Rectal smooth muscle tissue (tissue), 1 donor: Measurements from ENCODE around the gene ZBTB38.

Experiments
- H3K27ac ChIP-seq: one replicate; pipeline ENCODE4 v1.7.0; 2013; ENCODE audit warnings: low read depth, low read length, inconsistent platforms
- H3K27me3 ChIP-seq: one replicate; pipeline ENCODE4 v1.7.0; 2013; ENCODE audit warnings: low read length; ENCODE audit not compliant: control insufficient read depth, insufficient read depth
- H3K36me3 ChIP-seq: one replicate; pipeline ENCODE4 v1.7.0; 2013; ENCODE audit warnings: low read length; ENCODE audit not compliant: control insufficient read depth, insufficient read depth
- H3K4me1 ChIP-seq: one replicate; pipeline ENCODE4 v1.7.0; 2013; ENCODE audit warnings: low read length; ENCODE audit not compliant: control insufficient read depth, insufficient read depth
- H3K4me3 ChIP-seq: one replicate; pipeline ENCODE4 v1.7.0; 2013; ENCODE audit warnings: low read length
- H3K9ac ChIP-seq: one replicate; pipeline ENCODE4 v1.7.0; 2013; ENCODE audit warnings: low read length

Gene ZBTB38

GRCh38 chr3:141407047-141407446, 38.7 kb downstream of the ZBTB38 start:
- H3K9ac ChIP-seq: no peak overlapping the region
- H3K4me1 ChIP-seq: peaks cover 60% of the 10 kb centered on the region
- peaks cover 11% of the 10 kb centered on the region for H3K36me3 ChIP-seq
- no peak overlapping the region for H3K4me3 ChIP-seq
- peak overlapping the region; percentile 80 for H3K27ac ChIP-seq
- H3K27me3 ChIP-seq: no peaks in the 10 kb centered on the region

GRCh38 chr3:141407825-141408224, 39.5 kb downstream of the ZBTB38 start:
- Histone ChIP-seq H3K36me3 (peaks cover 11% of the 10 kb centered on the region), H3K27me3 (no peaks in the 10 kb centered on the region), H3K4me3 (no peak overlapping the region), H3K27ac (peak overlapping the region; percentile 80), H3K4me1 (peaks cover 60% of the 10 kb centered on the region), H3K9ac (no peak overlapping the region)

GRCh38 chr3:141408596-141408995, 40.3 kb downstream of the ZBTB38 start:
- peak overlapping the region; percentile 39 for H3K27ac ChIP-seq

GRCh38 chr3:141409940-141410241, 41.6 kb downstream of the ZBTB38 start:
- H3K27me3 ChIP-seq: no peaks in the 10 kb centered on the region
- peaks cover 68% of the 10 kb centered on the region for H3K4me1 ChIP-seq
- peak overlapping the region; percentile 86 for H3K27ac ChIP-seq
- H3K9ac ChIP-seq: no peak overlapping the region
- H3K36me3 ChIP-seq: peaks cover 16% of the 10 kb centered on the region
- no peak overlapping the region for H3K4me3 ChIP-seq

More at GRCh38 chr3:141408596-141408995, 40.3 kb downstream of the ZBTB38 start:
- no peaks in the 10 kb centered on the region for H3K27me3 ChIP-seq
- peaks cover 11% of the 10 kb centered on the region for H3K36me3 ChIP-seq
- H3K9ac ChIP-seq: no peak overlapping the region
- H3K4me1 ChIP-seq: peaks cover 66% of the 10 kb centered on the region
- H3K4me3 ChIP-seq: no peak overlapping the region

GRCh38 chr3:141410408-141410807, 42.1 kb downstream of the ZBTB38 start:
- Histone ChIP-seq H3K4me1 (peaks cover 68% of the 10 kb centered on the region), H3K9ac (no peak overlapping the region), H3K4me3 (no peak overlapping the region), H3K36me3 (peaks cover 18% of the 10 kb centered on the region), H3K27ac (peak overlapping the region; percentile 86), H3K27me3 (no peaks in the 10 kb centered on the region)

- peaks cover 17% of the 10 kb centered on the region for H3K36me3 ChIP-seq
- peaks cover 68% of the 10 kb centered on the region for H3K4me1 ChIP-seq
- H3K9ac ChIP-seq: no peak overlapping the region
- no peak overlapping the region for H3K4me3 ChIP-seq
- H3K27ac ChIP-seq: peak overlapping the region; percentile 86
- no peaks in the 10 kb centered on the region for H3K27me3 ChIP-seq
These were observed 42.5 kb downstream of the ZBTB38 start for GRCh38 chr3:141410846-141411245.

- no peak overlapping the region for H3K4me3 ChIP-seq
- H3K9ac ChIP-seq: no peak overlapping the region
- H3K4me1 ChIP-seq: peaks cover 63% of the 10 kb centered on the region
- H3K36me3 ChIP-seq: peaks cover 15% of the 10 kb centered on the region
- H3K27me3 ChIP-seq: no peaks in the 10 kb centered on the region
- H3K27ac ChIP-seq: peak overlapping the region; percentile 86
These were observed 43.0 kb downstream of the ZBTB38 start for GRCh38 chr3:141411251-141411771.

- H3K4me1 ChIP-seq: peaks cover 57% of the 10 kb centered on the region
These were observed 44.0 kb downstream of the ZBTB38 start for GRCh38 chr3:141412087-141412935.

GRCh38 chr3:141412936-141413354, 44.6 kb downstream of the ZBTB38 start:
- H3K4me1 ChIP-seq: peaks cover 51% of the 10 kb centered on the region
- no peaks in the 10 kb centered on the region for H3K27me3 ChIP-seq
- H3K4me3 ChIP-seq: peak overlapping the region; percentile 40
- peak overlapping the region; percentile 86 for H3K27ac ChIP-seq
- no peak overlapping the region for H3K9ac ChIP-seq
- peaks cover 14% of the 10 kb centered on the region for H3K36me3 ChIP-seq

More at GRCh38 chr3:141412087-141412935, 44.0 kb downstream of the ZBTB38 start:
- Histone ChIP-seq H3K4me3 (peak overlapping the region; percentile 40), H3K27me3 (no peaks in the 10 kb centered on the region), H3K36me3 (peaks cover 14% of the 10 kb centered on the region), H3K9ac (peak overlapping the region; percentile 16), H3K27ac (peak overlapping the region; percentile 86)

GRCh38 chr3:141413391-141413790, 45.1 kb downstream of the ZBTB38 start:
- Histone ChIP-seq H3K4me3 (peak overlapping the region; percentile 40), H3K36me3 (peaks cover 14% of the 10 kb centered on the region), H3K9ac (no peak overlapping the region), H3K4me1 (peaks cover 51% of the 10 kb centered on the region), H3K27me3 (no peaks in the 10 kb centered on the region), H3K27ac (peak overlapping the region; percentile 86)

GRCh38 chr3:141413801-141414689, 45.7 kb downstream of the ZBTB38 start:
- Histone ChIP-seq H3K27ac (peak overlapping the region; percentile 86), H3K4me1 (peaks cover 51% of the 10 kb centered on the region), H3K27me3 (no peaks in the 10 kb centered on the region), H3K9ac (no peak overlapping the region), H3K36me3 (peaks cover 14% of the 10 kb centered on the region), H3K4me3 (no peak overlapping the region)

- H3K9ac ChIP-seq: no peak overlapping the region
- H3K27ac ChIP-seq: peak overlapping the region; percentile 86
- no peak overlapping the region for H3K4me3 ChIP-seq
- peaks cover 44% of the 10 kb centered on the region for H3K4me1 ChIP-seq
- no peaks in the 10 kb centered on the region for H3K27me3 ChIP-seq
- H3K36me3 ChIP-seq: peaks cover 14% of the 10 kb centered on the region
These were observed 46.6 kb downstream of the ZBTB38 start for GRCh38 chr3:141414800-141415462.
